ENCODE results near the gene PRKCI. TPM values are rescaled to one million over a fixed set of nuclear protein-coding genes. Genes with fewer than 3 reads are reported as not detected.

Gene PRKCI
- total RNA-seq, 2 donors from 2014 or later, result 34.4 to 48.2 TPM

GRCh38 chr3:170296703-170297102, 74.5 kb downstream of the PRKCI start:
- Histone ChIP-seq H3K36me3 (no peaks in the 10 kb centered on the region), H3K9ac (ENCODE audit: low read depth in 2 of 2, low read length in 2 of 2) (no peak overlapping the region)

GRCh38 chr3:170301405-170301804, 79.2 kb downstream of the PRKCI start:
- Histone ChIP-seq H3K9ac (ENCODE audit: low read depth in 2 of 2, low read length in 2 of 2) (no peak overlapping the region), H3K9me3 (no peaks in the 10 kb centered on the region), H3K4me1 (no peaks in the 10 kb centered on the region), H3K4me3 (no peak overlapping the region), H3K27me3 (no peaks in the 10 kb centered on the region), H3K27ac (no peak overlapping the region), H3K36me3 (no peaks in the 10 kb centered on the region)
- TF ChIP-seq CTCF (IDR thresholded peaks at IDR 0.05), result no peak
- DNase-seq, result no peak
- intact Hi-C loops (cut with DNase I), result no loop called here

More at GRCh38 chr3:170296703-170297102, 74.5 kb downstream of the PRKCI start:
- no peak overlapping the region for H3K27ac ChIP-seq
- H3K4me1 ChIP-seq, result no peaks in the 10 kb centered on the region
- no peaks in the 10 kb centered on the region for H3K9me3 ChIP-seq
- intact Hi-C loops (cut with DNase I), result no loop called here
- H3K27me3 ChIP-seq, result no peaks in the 10 kb centered on the region
- no peak for TF ChIP-seq CTCF (IDR thresholded peaks at IDR 0.05)
- no peak overlapping the region for H3K4me3 ChIP-seq
- no peak for DNase-seq

- H3K9me3 ChIP-seq, result no peaks in the 10 kb centered on the region
- DNase-seq, result no peak
- H3K9ac ChIP-seq (ENCODE audit: low read depth in 2 of 2, low read length in 2 of 2), result no peak overlapping the region
- no peaks in the 10 kb centered on the region for H3K27me3 ChIP-seq
- H3K27ac ChIP-seq, result no peak overlapping the region
- no peak for TF ChIP-seq CTCF (IDR thresholded peaks at IDR 0.05)
- H3K4me3 ChIP-seq, result no peak overlapping the region
- no peaks in the 10 kb centered on the region for H3K36me3 ChIP-seq
- intact Hi-C loops (cut with DNase I), result no loop called here
- no peaks in the 10 kb centered on the region for H3K4me1 ChIP-seq
Observed at GRCh38 chr3:170302008-170302407, 79.8 kb downstream of the PRKCI start.

GRCh38 chr3:170306015-170306414, 83.8 kb downstream of the PRKCI start:
- H3K27ac ChIP-seq, result no peak overlapping the region
- H3K36me3 ChIP-seq, result no peaks in the 10 kb centered on the region
- no peak overlapping the region for H3K9ac ChIP-seq (ENCODE audit: low read depth in 2 of 2, low read length in 2 of 2)
- H3K4me1 ChIP-seq, result no peaks in the 10 kb centered on the region
- intact Hi-C loops (cut with DNase I), result no loop called here
- DNase-seq, result no peak
- H3K27me3 ChIP-seq, result no peaks in the 10 kb centered on the region
- H3K9me3 ChIP-seq, result no peaks in the 10 kb centered on the region
- no peak for TF ChIP-seq CTCF (IDR thresholded peaks at IDR 0.05)
- no peak overlapping the region for H3K4me3 ChIP-seq

GRCh38 chr3:170307671-170308405, 85.6 kb downstream of the PRKCI start:
- no peak overlapping the region for H3K4me3 ChIP-seq
- H3K9me3 ChIP-seq, result no peaks in the 10 kb centered on the region
- H3K27me3 ChIP-seq, result no peaks in the 10 kb centered on the region
- no peak for TF ChIP-seq CTCF (IDR thresholded peaks at IDR 0.05)
- H3K9ac ChIP-seq (ENCODE audit: low read depth in 2 of 2, low read length in 2 of 2), result no peak overlapping the region
- intact Hi-C loops (cut with DNase I), result no loop called here
- no peak overlapping the region for H3K27ac ChIP-seq
- H3K36me3 ChIP-seq, result no peaks in the 10 kb centered on the region
- H3K4me1 ChIP-seq, result no peaks in the 10 kb centered on the region
- DNase-seq, result no peak
